HEK293 (cell line): ENCODE measurements around the gene CC2D2B.

Experiments used
- CTCF ChIA-PET: fragments of 350-600 bp; formaldehyde crosslinking; extraction: SDS; loops from one replicate; lab custom pipeline; 2021; ENCODE audit warnings: antibody characterized with exemption; lab: Yijun Ruan, JAX
- POLR2A ChIA-PET: fragments of 300-600 bp; formaldehyde crosslinking; extraction: SDS; loops from one replicate; lab custom pipeline; 2020; ENCODE audit warnings: antibody characterized with exemption, inconsistent platforms; lab: Yijun Ruan, JAX
- H3K27ac ChIP-seq: fragments of 200-500 bp; sonication (Bioruptor generic); 2 replicates; pipeline ENCODE4 v1.5.1; 2014; ENCODE audit warnings: low read depth, low read length, control low read depth, inconsistent platforms; ENCODE audit errors: extremely low read depth
- H3K36me3 ChIP-seq, 2 experiments: fragments of 200-500 bp in 1 of 2; sonication (Bioruptor generic) in 1 of 2; 1 replicate in 1 of 2; 2 replicates in 1 of 2; pipeline ENCODE4 v1.5.1; 2014 to 2017; ENCODE audit warnings: inconsistent platforms in 2 of 2, low read length in 2 of 2; ENCODE audit not compliant: control insufficient read depth in 2 of 2, insufficient read depth in 1 of 2
- H3K4me1 ChIP-seq: fragments of 200-500 bp; sonication (Bioruptor generic); 2 replicates; pipeline ENCODE4 v1.5.1; 2014; ENCODE audit warnings: mild to moderate bottlenecking, low read length, inconsistent platforms; ENCODE audit not compliant: control insufficient read depth, insufficient read depth
- H3K4me3 ChIP-seq: 2 replicates; pipeline ENCODE4 v1.5.1; 2011; ENCODE audit warnings: low read depth, mild to moderate bottlenecking, control low read depth, low read length, moderate library complexity
- H3K9me3 ChIP-seq: fragments of 200-500 bp; sonication (Bioruptor generic); 2 replicates; pipeline ENCODE4 v1.5.1; 2014; ENCODE audit warnings: low read depth, low read length, inconsistent platforms; ENCODE audit not compliant: control insufficient read depth, insufficient read depth
- BCL11A ChIP-seq: fragments of 450-650 bp; formaldehyde crosslinking; IDR thresholded peaks from 2 replicates; pipeline ENCODE4 v1.5.1; 2016; ENCODE audit warnings: low read depth, missing biosample characterization, missing genetic modification characterization
- SCRT2 ChIP-seq: fragments of 450-650 bp; formaldehyde crosslinking; IDR thresholded peaks from 2 replicates; pipeline ENCODE4 v1.5.1; 2016; ENCODE audit warnings: missing biosample characterization, missing genetic modification characterization
- TCF7L2 ChIP-seq: IDR thresholded peaks from 2 replicates; pipeline ENCODE4 v1.6.1; 2011; ENCODE audit warnings: low read depth, mild to moderate bottlenecking, inconsistent platforms, low read length, moderate library complexity, borderline replicate concordance
- ZBTB26 ChIP-seq: fragments of 450-650 bp; formaldehyde crosslinking; optimal IDR thresholded peaks from 2 replicates; pipeline ENCODE3; 2016; ENCODE audit warnings: missing biosample characterization, mild to moderate bottlenecking, missing genetic modification characterization
- ZBTB49 ChIP-seq: fragments of 450-650 bp; formaldehyde crosslinking; IDR thresholded peaks from 2 replicates; pipeline ENCODE4 v1.5.1; 2016; ENCODE audit warnings: missing biosample characterization, missing genetic modification characterization, low read depth
- ZBTB8A ChIP-seq: fragments of 450-650 bp; formaldehyde crosslinking; IDR thresholded peaks from 2 replicates; pipeline ENCODE4 v1.5.1; 2016; ENCODE audit warnings: missing biosample characterization, missing genetic modification characterization
- ZFP41 ChIP-seq: fragments of 450-650 bp; formaldehyde crosslinking; IDR thresholded peaks from 2 replicates; pipeline ENCODE4 v1.5.1; 2016; ENCODE audit warnings: missing biosample characterization, missing genetic modification characterization, borderline replicate concordance
- ZNF148 ChIP-seq: fragments of 450-650 bp; formaldehyde crosslinking; IDR thresholded peaks from 2 replicates; pipeline ENCODE4 v1.5.0; 2017; ENCODE audit warnings: missing biosample characterization, missing genetic modification characterization, borderline replicate concordance
- ZNF248 ChIP-seq: fragments of 450-650 bp; formaldehyde crosslinking; IDR thresholded peaks from 2 replicates; pipeline ENCODE4 v1.5.1; 2017; ENCODE audit warnings: missing biosample characterization, missing genetic modification characterization
- ZNF341 ChIP-seq: fragments of 450-650 bp; formaldehyde crosslinking; IDR thresholded peaks from 2 replicates; pipeline ENCODE4; 2016; ENCODE audit warnings: low read depth, missing biosample characterization, missing genetic modification characterization
- ZNF544 ChIP-seq: fragments of 450-650 bp; formaldehyde crosslinking; IDR thresholded peaks from 2 replicates; pipeline ENCODE4 v1.5.0; 2017; ENCODE audit warnings: missing biosample characterization, missing genetic modification characterization
- ZNF629 ChIP-seq: fragments of 450-650 bp; formaldehyde crosslinking; IDR thresholded peaks from 2 replicates; pipeline ENCODE4 v1.5.1; 2017; ENCODE audit warnings: missing biosample characterization, missing genetic modification characterization
- ZNF654 ChIP-seq: fragments of 450-650 bp; formaldehyde crosslinking; IDR thresholded peaks from 2 replicates; pipeline ENCODE4 v1.5.1; 2016; ENCODE audit warnings: low read depth, missing biosample characterization, missing genetic modification characterization
- ZNF677 ChIP-seq: fragments of 450-650 bp; IDR thresholded peaks from 2 replicates; pipeline ENCODE4 v1.5.0; 2018; ENCODE audit warnings: missing biosample characterization, mild to moderate bottlenecking, missing genetic modification characterization, moderate library complexity
- ZNF776 ChIP-seq: fragments of 450-650 bp; formaldehyde crosslinking; IDR thresholded peaks from 2 replicates; pipeline ENCODE4 v1.5.0; 2017; ENCODE audit warnings: missing biosample characterization, missing genetic modification characterization, borderline replicate concordance
- ZNF777 ChIP-seq: fragments of 450-650 bp; formaldehyde crosslinking; IDR thresholded peaks from 2 replicates; pipeline ENCODE4 v1.5.1; 2017; ENCODE audit warnings: missing biosample characterization, missing genetic modification characterization, borderline replicate concordance
- ZSCAN5A ChIP-seq: fragments of 450-650 bp; formaldehyde crosslinking; IDR thresholded peaks from 2 replicates; pipeline ENCODE4 v1.5.1; 2016; ENCODE audit warnings: missing biosample characterization, missing genetic modification characterization

The CC2D2B gene

GRCh38 chr10:95889830-95890229 lies 17.9 kb upstream of the CC2D2B start:
- POLR2A ChIA-PET: no interaction called here
- CTCF ChIA-PET: interaction anchor here (0.6 kb wide), 2 partner anchors 13 to 298 kb away, joined by 3 to 4 read pairs; no protein-coding TSS in a partner anchor

GRCh38 chr10:95896071-95896850 lies 11.5 kb upstream of the CC2D2B start:
- Histone ChIP-seq H3K27ac (no peak overlapping the region), H3K4me3 (no peak overlapping the region), H3K9me3 (no peaks in the 10 kb centered on the region), H3K4me1 (no peaks in the 10 kb centered on the region), H3K36me3 (peaks cover 33 to 37% of the 10 kb centered on the region in 2 experiments)
- ChIA-PET CTCF (interaction anchor here (0.6 to 1.8 kb wide), 2 partner anchors 203 to 873 kb away, joined by 3 to 6 read pairs; partner anchors contain the start of gene TCTN3), POLR2A (interaction anchor here (1.7 kb wide), 1 partner anchor 11 kb away, joined by 5 read pairs; the partner anchor contains the start of gene CC2D2B)
- no peak for TF ChIP-seq ZNF654 (tag by site-specific recombination)
- TF ChIP-seq ZNF629: no peak
- no peak for TF ChIP-seq ZBTB49 (tag by site-specific recombination)
- TF ChIP-seq, all 188 proteins: peak for 0

More at GRCh38 chr10:95889830-95890229, 17.9 kb upstream of the CC2D2B start:
- Histone ChIP-seq H3K4me1 (no peaks in the 10 kb centered on the region), H3K27ac (no peak overlapping the region), H3K9me3 (no peaks in the 10 kb centered on the region), H3K4me3 (no peak overlapping the region), H3K36me3 (peaks cover 4 to 7% of the 10 kb centered on the region in 2 experiments)
- no peak for TF ChIP-seq ZSCAN5A (tag by site-specific recombination)
- no peak for TF ChIP-seq ZNF148
- TF ChIP-seq BCL11A (tag by site-specific recombination): no peak
- no peak for TF ChIP-seq ZFP41 (tag by site-specific recombination)
- TF ChIP-seq SCRT2 (tag by site-specific recombination): no peak
- no peak for TF ChIP-seq ZNF777 (tag by site-specific recombination)
- TF ChIP-seq ZNF776 (tag by site-specific recombination): no peak
- no peak for TF ChIP-seq ZNF248 (tag by site-specific recombination)
- no peak for TF ChIP-seq ZNF677 (tag by site-specific recombination)
- TF ChIP-seq ZNF544 (tag by site-specific recombination): no peak
- TF ChIP-seq ZNF341 (tag by site-specific recombination): no peak
- no peak for TF ChIP-seq TCF7L2
- TF ChIP-seq ZBTB26 (tag by site-specific recombination): no peak
- TF ChIP-seq ZBTB8A (tag by site-specific recombination): no peak
